AG04450 (cell line): ENCODE measurements around the gene DYNLT5. TPM values are rescaled to one million over a fixed set of nuclear protein-coding genes. Genes with fewer than 3 reads are reported as not detected.

Experiments
- CTCF ChIA-PET: fragments of 300-600, 350-600 bp; formaldehyde crosslinking; extraction: SDS; loops from one replicate; lab custom pipeline; 2022; ENCODE audit warnings: antibody characterized with exemption, inconsistent platforms; lab: Charles Lee
- POLR2A ChIA-PET: fragments of 350-600 bp; formaldehyde crosslinking; extraction: SDS; loops from one replicate; lab custom pipeline; 2021; ENCODE audit warnings: antibody characterized with exemption, inconsistent platforms; lab: Yijun Ruan, JAX
- DNase-seq: peaks from one replicate; pipeline ENCODE4 v3.0.0-alpha.2; 2011; ENCODE audit warnings: low read depth, low spot score
- H3K27ac ChIP-seq: one replicate; pipeline ENCODE4 v1.5.1; 2012; ENCODE audit warnings: low read depth, low read length, control low read depth
- H3K27me3 ChIP-seq: one replicate; pipeline ENCODE4 v1.6.0; 2012; ENCODE audit warnings: low read length; ENCODE audit not compliant: control insufficient read depth, insufficient read depth
- H3K4me3 ChIP-seq: 2 replicates; pipeline ENCODE4 v1.5.1; 2011; ENCODE audit warnings: mild to moderate bottlenecking, low read depth, low read length, control low read depth
- H3K9me3 ChIP-seq: 2 replicates; pipeline ENCODE4 v1.5.1; 2012; ENCODE audit warnings: low read length; ENCODE audit not compliant: control insufficient read depth, insufficient read depth
- polyA plus RNA-seq: library from polyadenylated mRNA; depleted of rRNA; stranded (reverse); fragments of >200 nt; gene quantifications from 2 replicates; pipeline ENCODE4 v1.2.3, GENCODE V29; 2011
- TF ChIP-seq, protein P1 (sequence below): IDR thresholded peaks from 2 replicates; pipeline ENCODE4 v1.5.1; 2011; ENCODE audit warnings: low read depth, low read length, control low read depth, inconsistent platforms

DYNLT5 gene
- polyA plus RNA-seq, 1 experiment = 0.98 TPM

GRCh38 chr1:66729119-66729518, 23.1 kb upstream of the DYNLT5 start:
- POLR2A ChIA-PET = no interaction called here
- TF ChIP-seq, protein P1, sequence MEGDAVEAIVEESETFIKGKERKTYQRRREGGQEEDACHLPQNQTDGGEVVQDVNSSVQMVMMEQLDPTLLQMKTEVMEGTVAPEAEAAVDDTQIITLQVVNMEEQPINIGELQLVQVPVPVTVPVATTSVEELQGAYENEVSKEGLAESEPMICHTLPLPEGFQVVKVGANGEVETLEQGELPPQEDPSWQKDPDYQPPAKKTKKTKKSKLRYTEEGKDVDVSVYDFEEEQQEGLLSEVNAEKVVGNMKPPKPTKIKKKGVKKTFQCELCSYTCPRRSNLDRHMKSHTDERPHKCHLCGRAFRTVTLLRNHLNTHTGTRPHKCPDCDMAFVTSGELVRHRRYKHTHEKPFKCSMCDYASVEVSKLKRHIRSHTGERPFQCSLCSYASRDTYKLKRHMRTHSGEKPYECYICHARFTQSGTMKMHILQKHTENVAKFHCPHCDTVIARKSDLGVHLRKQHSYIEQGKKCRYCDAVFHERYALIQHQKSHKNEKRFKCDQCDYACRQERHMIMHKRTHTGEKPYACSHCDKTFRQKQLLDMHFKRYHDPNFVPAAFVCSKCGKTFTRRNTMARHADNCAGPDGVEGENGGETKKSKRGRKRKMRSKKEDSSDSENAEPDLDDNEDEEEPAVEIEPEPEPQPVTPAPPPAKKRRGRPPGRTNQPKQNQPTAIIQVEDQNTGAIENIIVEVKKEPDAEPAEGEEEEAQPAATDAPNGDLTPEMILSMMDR = no peak
- Histone ChIP-seq H3K9me3 (no peaks in the 10 kb centered on the region), H3K27ac (no peak overlapping the region), H3K27me3 (no peaks in the 10 kb centered on the region), H3K4me3 (no peak overlapping the region)
- CTCF ChIA-PET = no interaction called here
- DNase-seq = no peak

- no peak for DNase-seq
- CTCF ChIA-PET = no interaction called here
- TF ChIP-seq, protein P1 = no peak
- Histone ChIP-seq H3K27ac (no peak overlapping the region), H3K27me3 (no peaks in the 10 kb centered on the region), H3K4me3 (no peak overlapping the region), H3K9me3 (no peaks in the 10 kb centered on the region)
- POLR2A ChIA-PET = no interaction called here
Observed at GRCh38 chr1:66729523-66729922, 22.7 kb upstream of the DYNLT5 start.

DNA sequence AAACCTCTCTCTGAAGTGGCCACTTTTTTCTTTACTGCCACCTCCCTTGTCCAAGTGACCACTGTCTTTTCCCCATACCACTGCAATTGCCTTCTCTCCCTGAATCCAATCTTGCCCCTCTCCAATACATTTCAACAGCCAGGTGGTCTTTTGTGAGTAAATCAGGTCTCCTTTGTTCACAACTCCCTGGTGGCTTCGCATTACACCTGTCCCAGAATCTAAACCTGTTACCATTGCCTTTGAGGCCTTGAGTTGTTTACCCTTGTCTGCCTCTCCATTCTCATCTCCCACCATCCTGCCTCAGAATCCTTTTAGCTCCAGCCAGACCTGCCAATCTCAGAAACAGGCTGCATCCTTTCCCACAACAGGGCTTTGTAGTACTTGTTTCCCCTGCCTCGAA, 21.8 kb upstream of the DYNLT5 start:
- Histone ChIP-seq H3K9me3 (no peaks in the 10 kb centered on the region), H3K27ac (no peak overlapping the region), H3K4me3 (no peak overlapping the region), H3K27me3 (no peaks in the 10 kb centered on the region)
- TF ChIP-seq, protein P1 = no peak
- DNase-seq = no peak
- CTCF ChIA-PET = no interaction called here
- POLR2A ChIA-PET = no interaction called here

DNA sequence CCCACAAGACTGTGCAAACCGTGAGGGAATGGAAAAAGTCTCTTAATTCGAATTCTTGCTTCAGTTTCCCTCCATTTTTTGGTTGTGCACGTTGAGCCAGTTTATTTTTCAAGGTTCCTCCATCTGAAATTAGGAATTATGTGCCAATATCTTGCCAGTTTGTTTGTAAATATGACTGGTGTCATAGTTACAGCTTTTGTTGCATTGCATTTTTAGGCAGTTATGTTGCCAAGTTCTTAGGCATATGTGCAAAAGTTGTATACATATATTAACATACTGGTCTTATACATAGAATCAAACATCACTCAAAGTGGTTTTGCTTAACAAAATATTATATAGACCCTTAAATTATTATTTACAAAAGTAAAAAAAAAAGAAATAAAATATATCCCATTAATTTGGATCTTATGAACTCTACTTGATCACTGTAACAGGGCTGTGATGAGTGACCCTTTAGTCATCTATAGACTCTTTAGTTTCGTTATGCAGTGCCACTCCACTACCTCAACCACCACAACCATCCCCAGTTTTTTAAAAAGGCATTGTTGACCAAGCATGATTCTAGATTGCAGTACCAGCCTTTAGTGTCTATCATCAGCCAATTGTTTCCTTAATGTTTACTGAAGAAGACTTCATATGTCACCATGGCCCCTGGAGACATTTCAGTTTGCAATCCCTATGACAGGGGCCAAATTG, 20.9 kb upstream of the DYNLT5 start:
- TF ChIP-seq, protein P1 = no peak
- Histone ChIP-seq H3K27ac (no peak overlapping the region), H3K4me3 (no peak overlapping the region), H3K9me3 (no peaks in the 10 kb centered on the region), H3K27me3 (no peaks in the 10 kb centered on the region)
- CTCF ChIA-PET = no interaction called here
- POLR2A ChIA-PET = no interaction called here
- DNase-seq = no peak

- Histone ChIP-seq H3K9me3 (no peaks in the 10 kb centered on the region), H3K4me3 (no peak overlapping the region), H3K27me3 (no peaks in the 10 kb centered on the region), H3K27ac (no peak overlapping the region)
- TF ChIP-seq, protein P1 = no peak
- ChIA-PET CTCF (interaction anchor here (0.9 to 1.0 kb wide), 2 partner anchors 10 to 13 kb away, joined by 3 read pairs; no protein-coding TSS in a partner anchor), POLR2A (no interaction called here)
- DNase-seq = no peak
Observed at GRCh38 chr1:66732407-66733166, 19.7 kb upstream of the DYNLT5 start.
